ENCODE results near the gene DDX10.

The DDX10 gene

GRCh38 chr11:108916935-108917334 is 252.1 kb downstream of the DDX10 start:
- Histone ChIP-seq H3K9me2 (replicated peaks; ENCODE audit: control insufficient read depth, low read length) (no peaks in the 10 kb centered on the region), H4K20me1 (ENCODE audit: control insufficient read depth, insufficient read depth, low read depth, low read length) (no peaks in the 10 kb centered on the region), H3K79me2 (ENCODE audit: control insufficient read depth, low read length) (no peaks in the 10 kb centered on the region), H3K9me3 (ENCODE audit: control insufficient read depth, insufficient read depth, low read length) (no peaks in the 10 kb centered on the region), H3K4me3 (ENCODE audit: low read length) (no peak overlapping the region), H3F3A (ENCODE audit: control insufficient read depth, insufficient read depth) (no peaks in the 10 kb centered on the region), H3K4me1 (ENCODE audit: control insufficient read depth, low read length) (no peaks in the 10 kb centered on the region), H3K27me3 (ENCODE audit: control insufficient read depth, low read length) (no peaks in the 10 kb centered on the region), H3K4me2 (ENCODE audit: low read length) (no peak overlapping the region), H3K36me3 (ENCODE audit: control insufficient read depth, low read length) (no peaks in the 10 kb centered on the region; the same call in 1 of the 2 replicates), H3K27ac (ENCODE audit: low read depth, low read length) (no peak overlapping the region)
- TF ChIP-seq CTCF (IDR thresholded peaks at IDR 0.05; ENCODE audit: low read depth, low read length, poor library complexity, severe bottlenecking): no peak
- TF ChIP-seq EZH2phosphoT487 (IDR thresholded peaks at IDR 0.05; ENCODE audit: borderline replicate concordance, low read length): no peak

DNA sequence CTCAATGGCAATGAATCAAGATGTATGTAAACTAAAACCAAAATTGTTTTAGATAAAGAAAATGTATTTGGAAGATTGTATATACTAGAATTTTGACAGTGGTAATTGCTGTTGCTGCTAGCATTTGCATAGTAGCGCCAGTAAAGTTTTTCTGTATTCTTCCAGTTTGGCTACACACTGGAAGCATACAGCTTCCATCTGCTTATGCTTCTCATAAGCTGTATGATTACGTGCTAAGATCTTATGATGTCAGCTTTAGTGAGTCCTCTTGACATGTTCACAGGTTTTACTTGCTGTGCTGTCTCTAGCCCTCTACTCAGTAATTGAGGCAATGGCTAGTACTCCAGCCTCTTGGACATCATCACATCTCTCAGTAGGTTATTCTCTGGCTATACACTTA is 256.3 kb downstream of the DDX10 start:
- H3K9me2 ChIP-seq (replicated peaks; ENCODE audit: control insufficient read depth, low read length): no peaks in the 10 kb centered on the region
- H3F3A ChIP-seq (ENCODE audit: control insufficient read depth, insufficient read depth): no peaks in the 10 kb centered on the region
- H3K9me3 ChIP-seq (ENCODE audit: control insufficient read depth, insufficient read depth, low read length): no peaks in the 10 kb centered on the region
- no peaks in the 10 kb centered on the region for H3K27me3 ChIP-seq (ENCODE audit: control insufficient read depth, low read length)
- no peaks in the 10 kb centered on the region for H3K79me2 ChIP-seq (ENCODE audit: control insufficient read depth, low read length)
- no peak overlapping the region for H3K4me2 ChIP-seq (ENCODE audit: low read length)
- no peak overlapping the region for H3K27ac ChIP-seq (ENCODE audit: low read depth, low read length)
- no peak for TF ChIP-seq CTCF (IDR thresholded peaks at IDR 0.05; ENCODE audit: low read depth, low read length, poor library complexity, severe bottlenecking)
- no peak for TF ChIP-seq EZH2phosphoT487 (IDR thresholded peaks at IDR 0.05; ENCODE audit: borderline replicate concordance, low read length)
- no peak overlapping the region for H3K4me3 ChIP-seq (ENCODE audit: low read length)
- no peaks in the 10 kb centered on the region for H4K20me1 ChIP-seq (ENCODE audit: control insufficient read depth, insufficient read depth, low read depth, low read length)
- no peaks in the 10 kb centered on the region for H3K4me1 ChIP-seq (ENCODE audit: control insufficient read depth, low read length)
- no peaks in the 10 kb centered on the region; the same call in 1 of the 2 replicates for H3K36me3 ChIP-seq (ENCODE audit: control insufficient read depth, low read length)

DNA sequence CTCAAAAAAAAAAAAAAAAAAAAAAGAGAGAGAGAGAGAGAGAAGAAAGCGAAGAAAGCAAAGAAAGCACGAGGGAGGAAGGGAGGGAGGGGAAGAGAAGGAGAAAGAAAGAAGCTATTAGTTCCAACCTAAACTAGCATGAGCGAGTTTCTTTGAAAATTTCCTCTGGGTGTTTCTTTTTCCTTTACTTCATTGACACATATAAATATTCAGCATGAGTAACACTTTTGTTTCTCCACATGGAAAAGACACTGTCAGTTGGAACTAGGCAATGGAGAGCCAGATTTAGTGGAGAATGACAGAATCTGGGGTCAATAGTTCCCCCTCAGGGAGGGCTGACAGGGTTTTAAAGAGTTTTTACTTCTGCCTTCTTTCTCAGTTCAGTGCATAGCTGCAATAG is 257.4 kb downstream of the DDX10 start:
- Histone ChIP-seq H3K4me1 (ENCODE audit: control insufficient read depth, low read length) (no peaks in the 10 kb centered on the region), H3K9me2 (replicated peaks; ENCODE audit: control insufficient read depth, low read length) (no peaks in the 10 kb centered on the region), H3K9me3 (ENCODE audit: control insufficient read depth, insufficient read depth, low read length) (no peaks in the 10 kb centered on the region), H3F3A (ENCODE audit: control insufficient read depth, insufficient read depth) (no peaks in the 10 kb centered on the region), H3K36me3 (ENCODE audit: control insufficient read depth, low read length) (no peaks in the 10 kb centered on the region; the same call in 1 of the 2 replicates), H3K79me2 (ENCODE audit: control insufficient read depth, low read length) (no peaks in the 10 kb centered on the region), H3K27me3 (ENCODE audit: control insufficient read depth, low read length) (no peaks in the 10 kb centered on the region), H3K4me2 (ENCODE audit: low read length) (no peak overlapping the region), H4K20me1 (ENCODE audit: control insufficient read depth, insufficient read depth, low read depth, low read length) (no peaks in the 10 kb centered on the region), H3K27ac (ENCODE audit: low read depth, low read length) (no peak overlapping the region), H3K4me3 (ENCODE audit: low read length) (no peak overlapping the region)
- no peak for TF ChIP-seq CTCF (IDR thresholded peaks at IDR 0.05; ENCODE audit: low read depth, low read length, poor library complexity, severe bottlenecking)

GRCh38 chr11:108923413-108923812 is 258.5 kb downstream of the DDX10 start:
- Histone ChIP-seq H3K4me1 (ENCODE audit: control insufficient read depth, low read length) (no peaks in the 10 kb centered on the region), H3K79me2 (ENCODE audit: control insufficient read depth, low read length) (no peaks in the 10 kb centered on the region), H3K9me2 (replicated peaks; ENCODE audit: control insufficient read depth, low read length) (no peaks in the 10 kb centered on the region)

More at GRCh38 chr11:108923413-108923812, 258.5 kb downstream of the DDX10 start:
- no peak overlapping the region for H3K27ac ChIP-seq (ENCODE audit: low read depth, low read length)
- TF ChIP-seq CTCF (IDR thresholded peaks at IDR 0.05; ENCODE audit: low read depth, low read length, poor library complexity, severe bottlenecking) (no peak), EZH2phosphoT487 (IDR thresholded peaks at IDR 0.05; ENCODE audit: borderline replicate concordance, low read length) (no peak)
- no peak overlapping the region for H3K4me3 ChIP-seq (ENCODE audit: low read length)
- H3K9me3 ChIP-seq (ENCODE audit: control insufficient read depth, insufficient read depth, low read length): no peaks in the 10 kb centered on the region
- H3F3A ChIP-seq (ENCODE audit: control insufficient read depth, insufficient read depth): no peaks in the 10 kb centered on the region
- H3K36me3 ChIP-seq (ENCODE audit: control insufficient read depth, low read length): no peaks in the 10 kb centered on the region
- no peak overlapping the region for H3K4me2 ChIP-seq (ENCODE audit: low read length)
- H3K27me3 ChIP-seq (ENCODE audit: control insufficient read depth, low read length): no peaks in the 10 kb centered on the region
- no peaks in the 10 kb centered on the region for H4K20me1 ChIP-seq (ENCODE audit: control insufficient read depth, insufficient read depth, low read depth, low read length)

Measured in DOHH2 (cell line).